ENCODE measurements around the gene CLDN7.

GRCh38 chr17:7290685-7291084 is 28.4 kb upstream of the CLDN7 start:
- TF ChIP-seq GATA2 (IDR thresholded peaks at IDR 0.05; ENCODE audit: low read depth, low read length) (no peak), GATA3 (IDR thresholded peaks at IDR 0.05; ENCODE audit: low read depth, low read length) (no peak)

Measured in SH-SY5Y (cell line).